PC-9 (cell line): ENCODE results near the gene UBE2G1. TPM values are rescaled to one million over a fixed set of nuclear protein-coding genes. Genes with fewer than 3 reads are reported as not detected.
A peak's percentile ranks its signal among the peaks of the same experiment; 100 is the strongest.

Source experiments
- BruUV-seq: library from RNA; stranded (reverse); fragments of 400-500 nt; replicated peaks from 2 replicates; lab custom pipeline; 2021; lab: Mats Ljungman, UMichigan
- CTCF ChIA-PET: fragments of 300-600 bp; sonication (Branson Sonifier 250); formaldehyde crosslinking; loops from one replicate; lab custom pipeline; 2022; ENCODE audit warnings: antibody characterized with exemption; lab: Charles Lee
- POLR2A ChIA-PET: fragments of 300-600 bp; sonication (Branson Sonifier 250); formaldehyde crosslinking; loops from one replicate; lab custom pipeline; 2022; ENCODE audit warnings: antibody characterized with exemption; ENCODE audit not compliant: unreplicated experiment; lab: Charles Lee
- DNase-seq, 2 experiments: peaks; one replicate each; pipeline versions ENCODE4 v3.0.0 to v3.0.0-alpha.2; 2015 to 2022; ENCODE audit warnings: mixed read lengths in 1 of 2
- H2AFZ ChIP-seq: fragments of 200-600 bp; sonication (generic); 2 replicates; pipeline ENCODE4 v1.8.1; 2017; ENCODE audit warnings: antibody characterized with exemption
- H3F3A ChIP-seq: fragments of 200-600 bp; sonication (generic); 2 replicates; pipeline ENCODE4 v1.8.1; 2017; ENCODE audit warnings: antibody characterized with exemption, mild to moderate bottlenecking, low read depth; ENCODE audit not compliant: insufficient read depth
- H3K27ac ChIP-seq: fragments of 200-600 bp; sonication (generic); 2 replicates; pipeline ENCODE4 v1.6.1; 2016; ENCODE audit warnings: mixed run types
- H3K27me3 ChIP-seq: fragments of 200-600 bp; sonication (generic); 2 replicates; pipeline ENCODE4 v1.6.1; 2016; ENCODE audit warnings: low read depth, mixed run types; ENCODE audit not compliant: insufficient read depth
- H3K36me3 ChIP-seq: fragments of 200-600 bp; sonication (generic); 2 replicates; pipeline ENCODE4 v1.6.1; 2016; ENCODE audit warnings: low read depth, mixed run types
- H3K4me1 ChIP-seq: fragments of 200-600 bp; sonication (generic); replicated peaks from 2 replicates; pipeline ENCODE4 v1.6.1; 2016; ENCODE audit warnings: mixed run types; ENCODE audit not compliant: insufficient read depth
- H3K4me2 ChIP-seq: fragments of 200-600 bp; sonication (generic); 2 replicates; pipeline ENCODE4 v1.6.1; 2017; ENCODE audit warnings: mixed run types
- H3K4me3 ChIP-seq: fragments of 200-600 bp; sonication (generic); 2 replicates; pipeline ENCODE4 v1.6.1; 2016; ENCODE audit warnings: mixed run types
- H3K79me2 ChIP-seq: fragments of 200-600 bp; sonication (generic); 2 replicates; pipeline ENCODE4 v1.6.1; 2017; ENCODE audit warnings: low read depth, mixed run types
- H3K9me2 ChIP-seq: fragments of 200-600 bp; sonication (generic); 2 replicates; pipeline ENCODE4 v1.8.1; 2017; ENCODE audit warnings: mild to moderate bottlenecking; ENCODE audit not compliant: insufficient read depth
- H3K9me3 ChIP-seq: fragments of 200-600 bp; sonication (generic); 2 replicates; pipeline ENCODE4 v1.8.1; 2016; ENCODE audit warnings: low read depth; ENCODE audit not compliant: insufficient read depth
- H4K20me1 ChIP-seq: fragments of 200-600 bp; sonication (generic); 2 replicates; pipeline ENCODE4 v1.8.1; 2017; ENCODE audit not compliant: insufficient read depth
- CTCF ChIP-seq: fragments of 200-600 bp; sonication (generic); conservative IDR thresholded peaks from 2 replicates; pipeline ENCODE4 v1.6.1; 2017; ENCODE audit warnings: mixed run types, antibody characterized with exemption, mild to moderate bottlenecking, moderate library complexity
- EZH2 ChIP-seq: fragments of 200-600 bp; sonication (generic); IDR thresholded peaks from 2 replicates; pipeline ENCODE4 v1.8.0; 2017; ENCODE audit warnings: antibody characterized with exemption, low read depth
- intact Hi-C: fragments of 100-400 bp; cut with micrococcal nuclease; formaldehyde crosslinking; loops from one replicate; pipeline ENCODE4 v1.10.0; 2022; ENCODE audit not compliant: unreplicated experiment
- total RNA-seq: library from RNA; stranded (reverse); gene quantifications from 2 replicates; pipeline ENCODE4 v1.2.3, GENCODE V29; 2021

The UBE2G1 gene
- total RNA-seq, 1 experiment from 2014 or later, result 111 TPM

GRCh38 chr17:4247971-4248388, 118.5 kb downstream of the UBE2G1 start:
- Histone ChIP-seq H4K20me1 (peaks cover 36% of the 10 kb centered on the region), H3K36me3 (no peaks in the 10 kb centered on the region), H3K4me1 (peaks cover 32% of the 10 kb centered on the region), H3F3A (peaks cover 24% of the 10 kb centered on the region), H2AFZ (no peak overlapping the region), H3K9me2 (no peaks in the 10 kb centered on the region), H3K4me2 (peak overlapping the region; percentile 63), H3K4me3 (peak overlapping the region; percentile 26; the same call in 1 of the 2 replicates), H3K27me3 (no peaks in the 10 kb centered on the region), H3K79me2 (peaks cover 84% of the 10 kb centered on the region), H3K9me3 (no peaks in the 10 kb centered on the region), H3K27ac (peak overlapping the region; percentile 89)
- ChIA-PET CTCF (interaction anchor here (0.5 to 1.3 kb wide), 6 partner anchors 20 to 671 kb away, joined by 3 to 7 read pairs (median 3); no protein-coding TSS in a partner anchor), POLR2A (interaction anchor here (0.6 to 1.0 kb wide), 8 partner anchors 13 to 673 kb away, joined by 3 to 12 read pairs (median 4); partner anchors contain the start of gene ZZEF1)
- no peak for TF ChIP-seq CTCF
- no peak for TF ChIP-seq EZH2
- no TSS peak for BruUV-seq
- intact Hi-C loops, result loop anchor here (1.0 kb wide), 1 partner anchor 15 kb away; the partner anchor contains the start of gene ANKFY1
- peak; percentile 86 to 88 for DNase-seq

GRCh38 chr17:4247361-4247970, 119.0 kb downstream of the UBE2G1 start:
- Histone ChIP-seq H3K4me1 (peaks cover 32% of the 10 kb centered on the region), H3K4me2 (peak overlapping the region; percentile 63), H3K27ac (peak overlapping the region; percentile 89), H3K36me3 (no peaks in the 10 kb centered on the region), H3K4me3 (peak overlapping the region; percentile 26; the same call in 1 of the 2 replicates), H2AFZ (no peak overlapping the region), H3F3A (peaks cover 24% of the 10 kb centered on the region), H4K20me1 (peaks cover 31% of the 10 kb centered on the region), H3K79me2 (peaks cover 79% of the 10 kb centered on the region), H3K9me2 (no peaks in the 10 kb centered on the region), H3K9me3 (no peaks in the 10 kb centered on the region), H3K27me3 (no peaks in the 10 kb centered on the region)
- POLR2A ChIA-PET, result interaction anchor here (0.6 to 1.0 kb wide), 8 partner anchors 13 to 674 kb away, joined by 3 to 12 read pairs (median 4); partner anchors contain the start of gene ZZEF1
- intact Hi-C loops, result no loop called here
- no peak for DNase-seq
- TF ChIP-seq EZH2 (no peak), CTCF (no peak)
- CTCF ChIA-PET, result interaction anchor here (0.6 to 1.3 kb wide), 5 partner anchors 14 to 319 kb away, joined by 3 to 6 read pairs (median 3); no protein-coding TSS in a partner anchor
- TSS peak; percentile 22 for BruUV-seq

GRCh38 chr17:4246674-4247073, 119.8 kb downstream of the UBE2G1 start:
- peaks cover 24% of the 10 kb centered on the region for H3F3A ChIP-seq
- DNase-seq, result no peak
- ChIA-PET POLR2A (no interaction called here), CTCF (interaction anchor here (0.6 to 1.3 kb wide), 2 partner anchors 13 to 47 kb away, joined by 3 to 4 read pairs; no protein-coding TSS in a partner anchor)
- H4K20me1 ChIP-seq, result peaks cover 26% of the 10 kb centered on the region; the same call in 1 of the 2 replicates
- H3K27me3 ChIP-seq, result no peaks in the 10 kb centered on the region
- H3K79me2 ChIP-seq, result peaks cover 71% of the 10 kb centered on the region
- H2AFZ ChIP-seq, result no peak overlapping the region
- H3K4me2 ChIP-seq, result peak overlapping the region; percentile 63; the same call in 1 of the 2 replicates
- peaks cover 7% of the 10 kb centered on the region; the same call in 1 of the 2 replicates for H3K36me3 ChIP-seq
- peaks cover 32% of the 10 kb centered on the region for H3K4me1 ChIP-seq
- intact Hi-C loops, result no loop called here
- H3K27ac ChIP-seq, result peak overlapping the region; percentile 89
- no TSS peak for BruUV-seq
- H3K4me3 ChIP-seq, result no peak overlapping the region
- no peaks in the 10 kb centered on the region for H3K9me2 ChIP-seq
- H3K9me3 ChIP-seq, result no peaks in the 10 kb centered on the region
- no peak for TF ChIP-seq EZH2
- TF ChIP-seq CTCF, result no peak
